NCI-H524 treated with DMSO at 0.1 percent for 48 hours (cell line): ENCODE results near the gene MDM2.

Experiments used
- DNase-seq: peaks from one replicate; lab custom pipeline; 2025; lab: John Stamatoyannopoulos, UW

MDM2 gene

DNA sequence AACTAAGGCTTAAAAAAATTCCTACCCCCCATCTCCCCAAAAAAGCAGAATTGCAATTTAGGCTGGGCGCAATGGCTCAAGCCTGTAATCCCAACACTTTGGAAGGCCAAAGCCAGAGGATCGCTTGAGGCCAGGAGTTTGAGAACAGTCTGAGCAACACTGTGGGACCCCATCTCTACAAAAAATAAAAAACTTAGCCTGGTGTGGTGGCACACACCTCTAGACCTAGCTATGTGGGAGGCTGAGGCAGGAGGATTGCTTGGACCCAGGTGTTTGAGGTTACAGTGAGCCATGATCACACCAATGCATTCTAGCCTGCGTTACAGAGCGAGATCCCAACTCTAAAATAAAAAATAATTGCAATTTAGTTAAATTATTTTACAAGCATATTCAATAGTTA lies 70.9 kb downstream of the MDM2 start:
- DNase-seq = no peak

DNA sequence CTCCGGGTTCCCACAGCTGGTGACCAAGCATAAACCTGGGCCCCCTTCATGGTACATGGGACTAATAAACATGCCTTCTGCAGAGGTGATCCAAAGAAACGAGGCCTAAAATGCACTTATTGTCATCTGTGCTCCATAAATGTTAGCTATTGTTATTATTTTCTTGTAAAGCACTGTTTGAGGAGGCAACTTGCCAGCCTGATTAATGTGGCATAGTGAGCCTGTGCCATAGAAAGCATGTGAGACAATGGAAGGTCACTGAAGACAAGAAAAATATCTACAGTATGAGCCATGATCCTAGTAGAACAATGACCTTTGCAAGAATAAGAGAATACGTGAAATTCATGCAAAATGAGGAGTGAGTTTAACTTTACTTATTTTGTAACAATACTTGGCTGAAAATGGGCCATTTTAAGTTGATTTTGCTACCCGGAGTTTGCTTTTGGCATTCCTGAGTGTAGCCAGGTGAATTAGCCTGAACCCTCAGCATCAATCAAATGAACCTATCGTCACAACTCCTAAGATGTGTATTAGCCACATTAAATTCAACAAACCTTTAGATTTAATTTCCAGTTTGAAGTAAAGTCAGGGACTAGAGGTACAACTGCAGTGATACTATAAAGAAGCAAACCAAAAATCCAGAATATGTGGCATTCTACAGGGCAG lies 72.8 kb downstream of the MDM2 start:
- no peak for DNase-seq

GRCh38 chr12:68882251-68882964 lies 74.4 kb downstream of the MDM2 start:
- DNase-seq = no peak

GRCh38 chr12:68883151-68883550 lies 75.2 kb downstream of the MDM2 start:
- DNase-seq = no peak

- DNase-seq = no peak
These were observed 76.3 kb downstream of the MDM2 start for GRCh38 chr12:68884251-68884650.

GRCh38 chr12:68885381-68885780 lies 77.4 kb downstream of the MDM2 start:
- no peak for DNase-seq

GRCh38 chr12:68886636-68887572 lies 78.9 kb downstream of the MDM2 start:
- DNase-seq = no peak

DNA sequence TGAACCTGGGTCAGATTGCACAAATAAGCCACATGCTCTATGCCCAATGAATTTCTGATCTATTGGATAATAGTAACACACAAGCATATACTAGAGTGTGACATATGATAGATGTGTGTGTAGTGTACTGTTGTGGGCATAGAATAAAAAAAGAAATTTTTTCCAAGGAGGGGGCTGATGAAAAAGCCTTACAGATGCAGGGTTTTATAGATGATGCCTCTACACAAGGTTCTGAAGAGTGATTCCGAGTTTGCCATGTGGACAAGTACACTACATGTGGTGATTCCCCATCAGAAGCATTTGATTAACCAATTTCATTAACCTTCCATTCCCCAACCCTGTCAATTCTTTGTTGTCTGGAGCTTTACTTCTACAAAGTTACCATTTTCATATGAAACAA lies 79.7 kb downstream of the MDM2 start:
- DNase-seq = no peak

- DNase-seq = no peak
These were observed 80.3 kb downstream of the MDM2 start for GRCh38 chr12:68888243-68888642.

- DNase-seq = no peak
These were observed 82.7 kb downstream of the MDM2 start for GRCh38 chr12:68890701-68891113.

DNA sequence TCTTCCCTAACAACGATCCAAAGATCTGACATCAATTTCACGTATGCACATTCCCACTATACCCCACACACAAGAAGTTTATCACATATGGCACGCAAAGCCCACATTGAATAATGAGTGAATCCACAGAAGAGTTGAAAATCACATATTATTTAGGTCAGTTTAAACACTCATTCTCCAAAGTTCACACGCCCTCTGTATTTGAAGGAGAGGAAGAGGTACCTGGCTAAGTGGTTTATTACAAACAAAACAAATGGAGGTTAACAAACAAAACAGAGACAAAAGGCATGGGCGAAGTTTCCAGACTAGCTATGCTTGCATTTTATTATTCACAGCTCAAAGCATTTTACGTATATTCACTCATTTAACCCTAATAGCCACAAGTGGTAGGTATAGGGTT lies 83.2 kb downstream of the MDM2 start:
- DNase-seq = no peak

- DNase-seq = no peak
These were observed 85.2 kb downstream of the MDM2 start for GRCh38 chr12:68893201-68893600.

DNA sequence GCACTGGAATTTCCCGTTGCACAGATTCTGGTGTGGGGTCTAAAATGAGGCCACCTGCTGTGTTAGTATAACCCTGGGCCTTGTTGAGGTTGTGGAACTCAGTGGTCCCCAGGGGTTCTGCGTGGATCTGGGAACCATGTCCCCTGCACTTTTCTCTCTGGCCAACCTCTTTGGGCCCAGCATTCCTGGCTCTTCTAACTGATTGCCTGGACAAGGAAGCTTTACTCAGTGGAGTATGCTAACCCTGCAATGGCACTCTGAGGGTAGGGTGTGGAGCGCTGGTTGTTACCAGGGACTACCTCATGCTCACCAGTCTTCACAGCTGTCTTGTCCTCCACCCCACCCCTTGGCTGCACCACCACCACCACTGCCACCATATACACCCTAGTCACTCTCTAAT lies 85.8 kb downstream of the MDM2 start:
- no peak for DNase-seq

DNA sequence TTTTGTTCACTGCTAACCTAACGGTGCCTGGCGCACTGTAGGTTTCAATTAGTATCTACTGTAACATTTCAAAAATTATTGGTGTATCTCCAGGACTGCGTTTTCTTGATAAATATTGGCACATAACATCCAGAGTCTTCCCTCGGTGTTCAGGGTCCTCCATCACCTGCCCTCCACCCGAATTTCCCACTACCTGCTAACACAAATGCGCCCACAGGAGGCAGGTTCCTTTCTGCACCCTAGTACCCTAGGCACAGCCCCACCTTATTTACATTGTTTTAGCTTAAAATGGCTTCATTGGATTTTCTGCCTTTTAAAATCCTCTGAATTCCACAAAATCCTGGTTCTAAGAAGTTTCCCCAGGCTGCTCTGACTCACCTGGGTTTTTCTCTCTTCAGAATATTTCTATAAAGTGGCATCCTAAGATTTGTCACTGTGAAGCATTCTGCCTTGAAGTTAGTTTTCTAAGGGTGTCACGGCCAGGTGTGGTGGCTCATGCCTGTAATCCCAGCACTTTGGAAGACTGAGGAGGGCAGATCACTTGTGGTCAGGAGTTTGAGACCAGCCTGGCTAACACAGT lies 86.4 kb downstream of the MDM2 start:
- no peak for DNase-seq

GRCh38 chr12:68896881-68897540 lies 89.0 kb downstream of the MDM2 start:
- no peak for DNase-seq

GRCh38 chr12:68899251-68899771 lies 91.3 kb downstream of the MDM2 start:
- DNase-seq = no peak

- DNase-seq = no peak
These were observed 92.3 kb downstream of the MDM2 start for GRCh38 chr12:68900241-68900640.
